ENCODE data around the gene LETM1.

The LETM1 gene

GRCh38 chr4:1868912-1869311 lies 13.0 kb upstream of the LETM1 start:
- no peak for TF ChIP-seq TAF1 (IDR thresholded peaks at IDR 0.05; ENCODE audit: low read depth, low read length)
- no peak for TF ChIP-seq PAX5 (IDR thresholded peaks at IDR 0.05; ENCODE audit: insufficient read depth, low read length, severe bottlenecking)
- no peak for TF ChIP-seq SPI1 (IDR thresholded peaks at IDR 0.05; ENCODE audit: low read depth, low read length)
- no peak for TF ChIP-seq POLR2A (IDR thresholded peaks at IDR 0.05; ENCODE audit: low read depth, low read length)
- TF ChIP-seq POLR2AphosphoS5 (IDR thresholded peaks at IDR 0.05; ENCODE audit: low read depth, low read length) = no peak
- TF ChIP-seq POU2F2 (IDR thresholded peaks at IDR 0.05; ENCODE audit: low read depth, low read length) = no peak
- no peak for FAIRE-seq
- DNase-seq (ENCODE audit: insufficient read length, low spot score) = no peak

- FAIRE-seq = no peak
Measured at GRCh38 chr4:1868293-1868692, 12.3 kb upstream of the LETM1 start.

GRCh38 chr4:1866189-1866661 lies 10.3 kb upstream of the LETM1 start:
- FAIRE-seq (no peak), DNase-seq (ENCODE audit: insufficient read length, low spot score) (no peak)
- TF ChIP-seq TAF1 (IDR thresholded peaks at IDR 0.05; ENCODE audit: low read depth, low read length) (no peak), SPI1 (IDR thresholded peaks at IDR 0.05; ENCODE audit: low read depth, low read length) (no peak), PAX5 (IDR thresholded peaks at IDR 0.05; ENCODE audit: insufficient read depth, low read length, severe bottlenecking) (no peak), POLR2AphosphoS5 (IDR thresholded peaks at IDR 0.05; ENCODE audit: low read depth, low read length) (no peak), POLR2A (IDR thresholded peaks at IDR 0.05; ENCODE audit: low read depth, low read length) (no peak), POU2F2 (IDR thresholded peaks at IDR 0.05; ENCODE audit: low read depth, low read length) (no peak)

More at GRCh38 chr4:1868293-1868692, 12.3 kb upstream of the LETM1 start:
- no peak for DNase-seq (ENCODE audit: insufficient read length, low spot score)
- TF ChIP-seq TAF1 (IDR thresholded peaks at IDR 0.05; ENCODE audit: low read depth, low read length) = no peak
- TF ChIP-seq POLR2AphosphoS5 (IDR thresholded peaks at IDR 0.05; ENCODE audit: low read depth, low read length) = no peak
- TF ChIP-seq SPI1 (IDR thresholded peaks at IDR 0.05; ENCODE audit: low read depth, low read length) = no peak
- no peak for TF ChIP-seq PAX5 (IDR thresholded peaks at IDR 0.05; ENCODE audit: insufficient read depth, low read length, severe bottlenecking)
- no peak for TF ChIP-seq POU2F2 (IDR thresholded peaks at IDR 0.05; ENCODE audit: low read depth, low read length)
- no peak for TF ChIP-seq POLR2A (IDR thresholded peaks at IDR 0.05; ENCODE audit: low read depth, low read length)

- DNase-seq (ENCODE audit: insufficient read length, low spot score) = no peak
- no peak for TF ChIP-seq POLR2A (IDR thresholded peaks at IDR 0.05; ENCODE audit: low read depth, low read length)
- TF ChIP-seq SPI1 (IDR thresholded peaks at IDR 0.05; ENCODE audit: low read depth, low read length) = no peak
- no peak for TF ChIP-seq POU2F2 (IDR thresholded peaks at IDR 0.05; ENCODE audit: low read depth, low read length)
- TF ChIP-seq PAX5 (IDR thresholded peaks at IDR 0.05; ENCODE audit: insufficient read depth, low read length, severe bottlenecking) = no peak
- TF ChIP-seq POLR2AphosphoS5 (IDR thresholded peaks at IDR 0.05; ENCODE audit: low read depth, low read length) = no peak
- no peak for TF ChIP-seq TAF1 (IDR thresholded peaks at IDR 0.05; ENCODE audit: low read depth, low read length)
- no peak for FAIRE-seq
Measured at GRCh38 chr4:1864076-1865008, 8.4 kb upstream of the LETM1 start.

- no peak for FAIRE-seq
- TF ChIP-seq POLR2AphosphoS5 (IDR thresholded peaks at IDR 0.05; ENCODE audit: low read depth, low read length) (no peak), POU2F2 (IDR thresholded peaks at IDR 0.05; ENCODE audit: low read depth, low read length) (no peak), PAX5 (IDR thresholded peaks at IDR 0.05; ENCODE audit: insufficient read depth, low read length, severe bottlenecking) (no peak), TAF1 (IDR thresholded peaks at IDR 0.05; ENCODE audit: low read depth, low read length) (no peak), POLR2A (IDR thresholded peaks at IDR 0.05; ENCODE audit: low read depth, low read length) (no peak), SPI1 (IDR thresholded peaks at IDR 0.05; ENCODE audit: low read depth, low read length) (no peak)
- DNase-seq (ENCODE audit: insufficient read length, low spot score) = no peak
Measured at GRCh38 chr4:1863297-1864033, 7.5 kb upstream of the LETM1 start.

GRCh38 chr4:1862961-1863296 lies 7.0 kb upstream of the LETM1 start:
- FAIRE-seq (no peak), DNase-seq (ENCODE audit: insufficient read length, low spot score) (no peak)
- TF ChIP-seq POLR2A (IDR thresholded peaks at IDR 0.05; ENCODE audit: low read depth, low read length) (no peak), POLR2AphosphoS5 (IDR thresholded peaks at IDR 0.05; ENCODE audit: low read depth, low read length) (no peak), SPI1 (IDR thresholded peaks at IDR 0.05; ENCODE audit: low read depth, low read length) (no peak), PAX5 (IDR thresholded peaks at IDR 0.05; ENCODE audit: insufficient read depth, low read length, severe bottlenecking) (no peak), TAF1 (IDR thresholded peaks at IDR 0.05; ENCODE audit: low read depth, low read length) (no peak), POU2F2 (IDR thresholded peaks at IDR 0.05; ENCODE audit: low read depth, low read length) (no peak)

GRCh38 chr4:1862055-1862911 lies 6.3 kb upstream of the LETM1 start:
- peak; percentile 45 for DNase-seq (ENCODE audit: insufficient read length, low spot score)
- FAIRE-seq = peak; percentile 9
- TF ChIP-seq POLR2A (IDR thresholded peaks at IDR 0.05; ENCODE audit: low read depth, low read length) (no peak), POLR2AphosphoS5 (IDR thresholded peaks at IDR 0.05; ENCODE audit: low read depth, low read length) (no peak), SPI1 (IDR thresholded peaks at IDR 0.05; ENCODE audit: low read depth, low read length) (0 out of 2 replicates have a peak, but pooled peaks have one; percentile 3)

GRCh38 chr4:1859389-1859753 lies 3.4 kb upstream of the LETM1 start:
- DNase-seq (ENCODE audit: insufficient read length, low spot score) = no peak
- TF ChIP-seq SPI1 (IDR thresholded peaks at IDR 0.05; ENCODE audit: low read depth, low read length) = no peak
- TF ChIP-seq POLR2AphosphoS5 (IDR thresholded peaks at IDR 0.05; ENCODE audit: low read depth, low read length) = no peak
- no peak for TF ChIP-seq TAF1 (IDR thresholded peaks at IDR 0.05; ENCODE audit: low read depth, low read length)
- TF ChIP-seq POLR2A (IDR thresholded peaks at IDR 0.05; ENCODE audit: low read depth, low read length) = no peak
- no peak for TF ChIP-seq POU2F2 (IDR thresholded peaks at IDR 0.05; ENCODE audit: low read depth, low read length)
- no peak for FAIRE-seq
